Measurements from ENCODE around the gene DNAH6.

- TF ChIP-seq CTCF (IDR thresholded peaks at IDR 0.05) (no peak), POLR2A (IDR thresholded peaks at IDR 0.05) (no peak)
These were observed 201.0 kb downstream of the DNAH6 start for GRCh38 chr2:84717302-84717701.
